A172 (cell line): ENCODE data around the gene CCBE1. TPM values are rescaled to one million over a fixed set of nuclear protein-coding genes. Genes with fewer than 3 reads are reported as not detected.
"Not testable (repeated sequence)": the region's sequence is repeated elsewhere in the genome, so short reads cannot be mapped to it uniquely, and the experiment has no call there.

Experiments used
- DNase-seq: peaks from one replicate; pipeline ENCODE4 v3.0.0-alpha.2; 2015; ENCODE audit warnings: low spot score
- total RNA-seq: library from RNA; depleted of rRNA; stranded (reverse); fragments of >200 nt; shearing (Covaris generic); gene quantifications from 2 replicates; pipeline ENCODE4 v1.2.3, GENCODE V29; 2014

CCBE1 gene
- total RNA-seq, 1 experiment from 2014 or later = 8.3 TPM

DNA sequence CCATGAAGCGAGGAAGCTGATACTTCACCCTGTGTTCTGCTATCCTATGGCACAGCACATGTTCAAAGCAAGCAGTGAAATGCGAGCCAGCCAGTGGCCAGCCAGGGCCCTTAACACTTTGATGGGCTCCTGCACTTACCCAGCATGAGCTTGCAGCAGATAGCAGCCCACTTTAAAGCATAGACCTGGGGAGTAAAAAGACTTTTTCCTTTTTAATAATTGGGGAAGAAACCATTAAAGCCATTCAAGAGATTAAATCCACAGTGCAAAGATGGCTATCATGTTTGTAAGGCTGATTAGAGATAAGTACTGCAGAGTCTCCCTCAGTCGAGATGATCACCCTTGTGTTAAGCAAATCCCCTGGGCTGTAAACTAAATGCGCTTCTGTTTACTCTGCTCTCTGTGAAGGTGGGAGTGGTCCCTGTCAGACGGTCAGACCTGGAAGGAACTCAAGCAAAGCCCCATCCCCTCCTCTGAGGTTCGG is 15.7 kb downstream of the CCBE1 start:
- DNase-seq = no peak

DNA sequence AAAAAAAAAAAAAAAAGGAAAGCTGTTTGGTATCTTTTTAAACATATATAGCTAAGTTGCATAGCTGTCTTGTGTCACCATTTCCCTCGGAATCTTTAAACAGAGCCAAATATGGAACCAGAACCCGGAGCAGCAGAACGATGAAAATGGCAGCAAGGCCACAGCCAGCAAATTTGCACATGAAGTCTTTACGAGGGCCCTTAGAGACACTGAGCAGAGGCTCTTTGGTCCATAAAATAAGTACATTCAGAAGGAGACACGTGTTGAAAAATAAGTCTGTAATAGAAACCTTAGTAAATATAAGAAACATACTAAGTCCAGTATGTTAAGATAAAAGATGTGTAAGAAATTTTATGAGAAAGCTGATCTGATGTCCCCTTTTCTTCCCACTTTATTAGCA is 16.2 kb downstream of the CCBE1 start:
- no peak for DNase-seq

DNA sequence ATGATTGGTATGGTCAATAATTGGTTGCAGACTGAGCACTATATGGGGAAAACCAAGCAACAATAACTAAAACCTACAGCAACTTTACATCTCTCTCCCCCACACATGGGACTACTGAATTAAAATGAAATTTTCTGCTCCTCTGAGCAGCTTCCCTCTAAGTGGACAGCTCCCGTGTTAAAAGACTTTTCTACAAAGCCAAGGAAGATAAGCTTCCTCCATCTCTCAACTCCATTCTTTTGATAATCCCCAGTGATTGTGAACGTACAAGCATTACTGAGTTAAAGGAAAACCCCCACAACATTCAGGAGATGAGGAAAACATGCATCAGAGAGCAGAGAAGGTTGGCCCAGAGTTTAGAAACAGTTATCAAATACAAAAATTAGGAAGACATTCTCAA is 21.9 kb downstream of the CCBE1 start:
- no peak for DNase-seq

DNA sequence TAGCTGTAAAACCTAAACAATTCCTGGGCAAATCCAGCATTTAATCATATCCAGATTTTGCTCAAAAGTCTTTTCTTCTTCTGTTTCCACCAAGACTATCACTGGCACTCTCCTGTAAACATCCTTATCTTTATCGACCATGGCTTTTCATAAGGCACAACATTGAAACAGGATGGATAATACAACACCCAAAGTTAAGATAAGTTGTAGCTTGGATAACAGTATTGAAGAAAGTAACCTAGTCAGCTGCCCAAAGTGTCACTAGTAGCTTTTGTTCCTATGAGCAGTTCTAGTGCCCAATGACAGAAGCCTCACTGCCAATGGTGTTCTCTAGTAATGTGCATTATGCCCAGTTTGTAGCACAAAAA is 22.3 kb downstream of the CCBE1 start:
- DNase-seq = no peak

DNA sequence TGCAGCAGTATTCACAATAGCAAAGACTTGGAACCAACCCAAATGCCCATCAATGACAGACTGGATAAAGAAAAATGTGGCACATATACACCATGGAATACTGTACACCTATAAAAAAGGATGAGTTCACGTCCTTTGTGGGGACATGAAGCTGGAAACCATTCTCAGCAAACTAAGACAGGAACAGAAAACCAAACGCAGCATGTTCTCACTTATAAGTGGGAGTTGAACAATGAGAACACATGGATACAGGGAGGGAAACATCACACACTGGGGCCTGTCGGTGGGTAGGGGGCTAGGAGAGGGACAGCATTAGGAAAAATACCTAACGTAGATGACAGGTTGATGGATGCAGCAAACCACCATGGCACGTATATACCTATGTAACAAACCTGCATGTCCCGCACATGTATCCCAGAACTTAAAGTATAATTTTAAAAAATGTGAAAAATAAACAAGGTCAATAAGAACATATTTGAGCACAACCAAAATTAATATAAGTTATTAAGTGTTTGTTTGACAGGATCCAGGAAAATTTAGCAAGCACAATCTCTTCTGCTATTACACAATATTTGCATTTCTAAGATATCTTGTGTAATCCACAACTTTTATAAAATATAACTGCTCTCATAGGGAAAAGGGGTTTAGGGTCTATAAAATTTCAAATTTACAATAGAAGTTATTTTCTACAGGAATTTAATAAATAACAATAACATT is 22.9 kb downstream of the CCBE1 start:
- DNase-seq = no peak

DNA sequence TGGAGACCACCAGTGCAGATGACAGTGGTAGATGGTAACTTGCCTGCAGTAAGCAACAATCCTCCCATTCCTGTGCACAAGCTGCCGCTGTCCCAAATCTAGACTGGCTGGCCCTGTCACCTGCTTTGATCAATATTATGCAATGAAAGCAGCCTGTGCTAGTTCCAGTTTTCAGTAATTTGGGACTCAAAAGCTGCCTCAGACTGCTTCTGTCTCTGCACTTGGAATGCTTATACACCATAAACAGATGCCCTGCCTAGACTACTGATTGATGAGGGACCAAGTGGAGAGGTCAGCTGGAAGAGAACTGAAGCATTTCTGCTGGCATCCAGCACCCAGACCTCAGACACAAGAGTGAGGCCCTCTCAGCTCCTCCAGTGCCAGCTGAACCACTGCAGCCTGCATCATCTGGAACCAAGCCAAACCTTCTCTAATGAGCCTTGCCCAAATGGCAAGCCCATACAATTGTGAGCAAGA is 24.9 kb downstream of the CCBE1 start:
- peak; percentile 23 for DNase-seq

DNA sequence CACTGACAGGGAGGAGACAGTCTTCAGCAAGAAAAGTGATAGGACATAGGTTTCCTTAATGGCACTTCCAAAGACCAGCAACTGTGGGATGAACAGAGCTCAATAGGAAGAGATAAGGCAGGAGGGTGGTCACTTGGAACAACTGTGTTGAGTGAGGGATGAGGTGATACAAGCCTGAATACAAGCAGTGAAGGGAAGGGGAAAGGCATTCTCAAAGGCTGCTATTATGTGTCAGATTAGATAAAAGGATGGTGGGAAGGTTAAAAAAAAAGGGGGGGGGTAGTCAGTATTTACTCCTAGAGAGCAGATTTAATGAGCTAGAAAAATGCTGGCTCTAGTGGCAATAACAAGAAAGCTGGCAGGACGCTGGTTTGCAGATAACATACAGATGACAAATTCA is 25.7 kb downstream of the CCBE1 start:
- DNase-seq = no peak

DNA sequence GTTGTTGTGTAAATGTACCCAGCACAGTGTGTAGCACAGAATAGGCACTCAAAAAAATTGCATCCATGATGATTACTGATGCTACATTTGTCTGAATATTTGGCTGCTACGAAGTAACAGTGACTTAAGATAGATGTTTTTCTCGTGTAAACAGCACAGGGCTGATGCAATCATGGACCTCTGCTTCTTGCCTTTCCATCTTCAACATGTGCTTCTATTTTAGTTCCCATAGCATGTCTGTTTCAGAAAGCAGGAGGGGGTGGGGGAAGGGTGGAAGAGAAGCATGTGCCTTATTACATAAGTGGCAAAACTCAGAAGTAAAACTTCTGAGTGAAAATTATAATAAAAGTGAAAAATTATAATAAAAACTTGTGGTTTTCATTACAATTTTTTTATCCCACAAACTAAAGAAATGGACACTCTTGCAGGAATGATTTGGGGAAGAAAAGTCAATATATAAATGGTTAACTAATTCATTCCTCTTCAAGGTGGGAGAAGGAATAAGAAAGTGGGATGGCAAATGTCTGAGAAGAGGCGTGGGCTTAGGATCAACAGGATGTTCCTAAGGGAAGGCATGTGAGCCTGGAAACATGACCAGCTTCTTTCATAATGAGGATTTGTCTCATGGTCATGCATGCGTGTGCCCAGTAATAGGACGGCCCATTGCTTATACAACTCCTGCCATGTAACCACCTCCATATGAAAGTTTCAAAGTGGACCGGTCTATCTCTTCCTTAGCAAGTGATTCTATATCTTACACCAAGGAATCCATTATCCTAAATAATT is 27.2 kb downstream of the CCBE1 start:
- DNase-seq = no peak

DNA sequence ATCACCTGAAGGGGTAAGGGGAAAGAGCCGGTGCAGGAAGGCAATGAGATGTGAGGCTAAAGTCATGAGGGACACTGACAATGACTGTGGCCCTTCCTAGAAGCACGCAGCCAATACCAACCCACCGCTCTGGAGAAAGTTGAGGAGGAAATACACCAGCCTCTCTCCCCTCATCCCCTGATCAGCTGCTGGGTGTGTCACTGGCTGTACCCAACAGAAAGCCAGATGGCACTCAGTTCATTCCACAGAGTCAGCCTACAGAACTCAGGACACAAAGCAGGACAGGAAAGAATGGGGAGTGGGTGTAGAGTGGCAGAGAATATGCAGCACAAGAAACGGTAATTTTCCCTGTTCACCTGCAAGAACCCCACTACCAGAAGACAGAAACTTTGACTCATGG is 29.7 kb downstream of the CCBE1 start:
- DNase-seq = no peak

DNA sequence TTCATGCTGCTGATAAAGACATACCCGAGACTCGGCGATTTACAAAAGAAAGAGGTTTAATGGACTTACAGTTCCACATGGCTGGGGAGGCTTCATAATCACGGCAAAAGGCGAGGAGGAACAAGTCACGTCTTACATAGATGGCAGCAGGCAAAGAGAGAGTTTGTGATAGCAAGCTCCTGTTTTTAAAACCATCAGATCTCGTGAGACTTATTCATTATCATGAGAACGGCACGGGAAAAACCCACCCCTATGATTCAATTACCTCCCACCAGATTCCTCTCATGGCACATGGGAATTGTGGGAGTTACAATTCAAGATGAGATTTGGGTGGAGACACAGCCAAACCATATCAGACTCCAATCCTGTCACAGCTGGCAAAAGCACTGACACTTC is 31.2 kb downstream of the CCBE1 start:
- DNase-seq = not testable (repeated sequence)

DNA sequence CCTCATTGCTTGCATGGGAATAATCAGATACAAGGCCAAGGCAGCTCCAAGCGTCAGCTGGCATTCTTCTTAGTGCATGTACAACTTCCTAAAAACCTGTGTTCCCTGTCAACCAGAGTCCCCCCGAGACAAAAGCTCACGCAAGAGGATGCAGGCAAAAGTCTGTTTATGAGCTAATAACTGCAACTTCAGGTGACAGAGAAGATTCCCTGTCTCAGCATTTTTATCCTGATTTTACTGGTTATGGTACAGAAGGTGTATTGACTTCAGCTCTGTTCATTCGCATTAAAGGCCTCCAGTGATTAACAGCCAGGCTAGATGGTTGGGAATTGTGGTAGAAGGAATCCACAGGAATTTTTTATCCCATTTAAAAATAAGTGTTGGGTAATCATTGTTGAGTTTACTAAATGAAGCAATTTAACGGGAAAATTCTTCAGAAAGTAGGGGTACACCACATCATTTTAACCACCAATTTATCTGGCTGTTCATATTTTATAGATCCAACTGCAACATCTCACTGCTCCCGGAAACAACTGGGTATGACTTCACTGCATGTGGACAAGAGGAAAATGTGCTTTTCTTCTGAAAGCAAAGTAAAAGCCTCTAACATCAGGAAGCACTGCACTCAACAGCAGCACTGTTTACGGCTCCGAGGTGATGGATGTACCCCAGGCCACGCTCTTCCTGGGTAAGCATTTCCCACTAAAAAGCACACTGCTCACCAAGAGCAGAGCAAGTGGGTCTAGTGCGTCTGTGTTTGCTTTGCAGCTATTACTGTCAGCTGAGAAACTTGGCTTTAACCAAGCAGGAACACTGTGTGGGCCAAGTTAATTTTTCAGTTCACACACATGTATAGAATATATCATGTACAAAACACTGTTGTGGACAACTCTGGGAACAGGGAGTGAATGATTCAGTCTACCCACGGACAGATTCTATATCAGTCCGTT is 31.9 kb downstream of the CCBE1 start:
- DNase-seq = no peak

DNA sequence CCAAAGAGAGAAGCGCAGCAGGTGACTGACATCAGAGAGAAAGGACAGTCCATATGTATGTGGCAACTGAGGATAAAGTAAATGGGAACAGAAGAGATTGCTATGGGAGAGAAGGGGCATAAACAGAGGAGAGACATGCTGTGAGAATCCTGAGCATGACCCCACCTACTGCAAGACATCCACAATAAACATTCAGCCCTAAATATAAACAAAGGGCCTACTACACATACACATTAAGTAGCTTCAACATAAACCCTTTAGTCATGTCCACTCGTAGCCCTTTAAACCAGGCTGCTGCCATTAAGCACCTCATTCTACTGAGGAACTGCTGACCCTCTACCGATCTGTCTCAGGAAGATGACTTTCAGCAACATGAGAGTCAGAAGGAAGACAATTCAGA is 32.9 kb downstream of the CCBE1 start:
- no peak for DNase-seq

DNA sequence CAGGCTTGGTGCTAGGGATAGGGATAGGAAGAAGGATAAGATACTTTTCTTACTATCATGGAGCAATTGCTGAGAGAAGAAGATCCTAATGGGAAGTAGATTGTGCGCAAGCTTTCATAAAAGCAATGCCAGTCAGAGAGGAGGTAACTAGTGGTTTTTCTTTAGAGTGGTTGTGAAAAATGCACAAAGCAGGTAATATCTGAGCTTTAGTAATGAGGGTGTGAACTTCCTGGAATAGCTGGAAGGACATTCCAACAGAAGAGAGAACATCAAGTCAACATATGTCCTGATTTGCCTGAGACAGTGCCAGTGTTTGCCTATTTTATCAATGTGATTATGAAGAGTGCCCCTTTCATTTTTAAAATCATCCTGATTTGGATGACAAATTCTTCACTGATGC is 34.1 kb downstream of the CCBE1 start:
- no peak for DNase-seq

DNA sequence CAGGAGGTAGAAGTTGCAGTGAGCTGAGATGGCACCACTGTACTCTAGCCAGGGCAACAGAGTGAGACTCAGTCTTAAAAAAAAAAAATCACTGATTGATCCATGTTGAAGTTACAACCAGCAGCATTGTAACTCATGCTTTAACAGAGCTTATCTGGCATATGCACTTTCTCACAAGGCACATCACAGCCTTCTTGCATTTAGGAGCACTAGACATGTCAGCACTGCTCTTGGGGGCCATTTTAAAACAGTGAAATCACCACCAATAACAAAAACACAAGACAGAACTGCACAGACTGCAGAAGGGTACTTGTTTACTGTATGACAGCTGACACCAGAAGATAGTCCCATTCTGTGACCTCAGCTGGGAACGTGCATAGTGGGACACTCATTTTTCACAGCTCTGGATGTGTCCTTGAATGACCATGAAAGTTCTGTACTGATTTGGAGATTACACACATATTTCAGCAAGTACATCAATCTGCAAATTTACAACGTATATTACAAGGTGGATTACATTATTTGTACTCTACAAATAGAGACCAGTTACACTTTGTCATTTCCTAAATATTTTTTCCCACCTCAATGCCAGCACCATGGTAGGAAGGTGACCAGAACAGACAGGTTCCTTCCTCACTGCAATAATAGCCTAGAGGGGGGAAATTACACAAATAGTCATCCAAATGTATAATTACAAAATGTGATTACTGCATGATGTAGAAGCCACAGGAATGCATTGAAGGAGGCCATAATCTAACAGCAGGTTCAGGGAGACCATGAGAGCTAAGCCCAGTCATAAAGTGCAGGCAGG is 35.1 kb downstream of the CCBE1 start:
- DNase-seq = no peak

DNA sequence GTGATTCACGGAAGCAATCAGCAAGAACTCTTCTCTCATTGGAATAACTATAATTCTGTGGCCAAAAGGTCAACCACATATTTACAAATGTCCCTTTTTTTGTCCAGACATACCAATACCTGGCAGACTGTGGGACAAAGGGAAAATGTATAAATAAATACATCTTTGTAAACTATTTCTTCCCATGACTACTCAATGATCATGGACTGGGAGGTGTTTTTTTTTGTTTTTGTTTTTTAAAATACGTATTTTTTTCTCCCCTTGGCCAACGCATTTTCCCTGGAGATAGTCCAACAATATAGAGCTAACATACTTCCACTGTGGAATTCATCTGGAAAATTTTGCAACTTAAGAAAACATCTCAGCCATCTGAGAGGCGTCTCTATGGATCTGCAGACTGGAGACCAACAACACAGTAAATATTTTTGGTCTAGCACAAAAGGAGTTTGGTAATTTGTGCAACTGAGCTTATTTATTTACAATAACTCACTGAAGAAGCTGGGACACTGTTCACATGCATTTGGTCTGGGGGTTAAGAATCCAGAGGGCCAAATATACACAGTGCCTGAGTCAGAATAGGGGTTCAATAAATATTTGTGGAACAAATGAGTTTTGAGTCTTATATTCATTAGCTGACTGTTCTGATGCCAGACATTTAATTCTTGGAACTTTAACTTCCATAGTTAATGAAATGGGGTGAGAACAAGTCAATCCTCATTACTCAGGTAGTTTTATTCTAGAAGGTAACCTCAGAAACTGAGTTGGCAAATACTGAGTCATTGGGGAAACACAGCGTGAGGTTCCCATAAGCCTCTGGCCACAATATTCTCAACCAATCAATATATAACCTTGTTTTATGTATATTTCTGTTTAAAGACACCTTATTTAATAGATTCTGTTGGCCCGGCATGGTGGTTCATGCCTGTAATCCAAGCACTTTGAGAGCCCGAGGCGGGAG is 36.2 kb downstream of the CCBE1 start:
- DNase-seq = no peak

DNA sequence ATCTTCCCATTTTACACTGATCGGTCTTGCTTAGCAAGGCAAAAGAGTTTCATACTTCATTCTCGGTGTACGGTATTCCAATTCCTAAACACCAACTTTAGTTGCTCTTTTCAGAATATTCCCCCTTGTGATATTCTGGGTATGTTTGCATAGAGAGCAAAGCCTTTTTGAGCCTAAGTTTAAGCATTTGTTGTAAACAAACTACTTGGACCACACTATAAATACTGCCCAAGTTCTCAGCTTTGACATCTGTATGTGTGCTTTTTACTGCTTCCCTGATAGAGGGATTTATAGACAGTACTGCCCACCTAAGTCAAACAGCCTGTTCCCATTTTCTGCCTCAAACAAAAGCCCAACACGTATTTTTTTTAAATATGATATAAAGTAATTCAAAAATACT is 36.9 kb downstream of the CCBE1 start:
- DNase-seq = no peak

DNA sequence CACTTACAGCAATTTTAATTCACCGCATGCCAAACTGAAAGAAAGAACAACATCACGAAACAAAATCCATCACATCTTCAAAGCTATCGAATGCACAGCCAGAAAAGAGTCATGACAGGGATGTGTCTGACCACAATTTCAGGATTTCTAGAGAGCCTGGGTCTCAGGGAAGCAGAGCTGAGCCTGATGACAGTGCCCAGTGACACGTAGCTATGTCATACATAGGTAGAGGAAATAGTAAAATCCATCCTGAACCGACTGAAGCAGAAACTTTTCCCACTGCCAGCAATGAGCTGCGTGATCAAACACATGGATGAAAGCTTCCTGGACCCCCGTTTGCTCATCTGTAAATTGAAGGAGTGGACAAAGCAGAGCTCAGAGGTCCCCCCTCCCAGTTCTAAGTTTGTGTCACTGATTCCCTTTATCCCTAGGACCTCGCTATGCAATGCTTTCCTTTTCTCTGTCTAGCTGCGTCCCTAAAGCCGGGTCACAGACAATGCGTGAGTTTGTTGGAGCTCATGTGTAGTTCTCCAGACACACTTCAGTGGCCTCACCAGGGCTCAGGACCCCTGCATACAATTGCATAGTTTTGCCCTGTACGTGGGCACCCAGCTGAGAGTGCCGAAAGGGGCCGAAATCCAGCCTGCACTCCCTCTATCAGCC is 37.6 kb downstream of the CCBE1 start:
- no peak for DNase-seq

DNA sequence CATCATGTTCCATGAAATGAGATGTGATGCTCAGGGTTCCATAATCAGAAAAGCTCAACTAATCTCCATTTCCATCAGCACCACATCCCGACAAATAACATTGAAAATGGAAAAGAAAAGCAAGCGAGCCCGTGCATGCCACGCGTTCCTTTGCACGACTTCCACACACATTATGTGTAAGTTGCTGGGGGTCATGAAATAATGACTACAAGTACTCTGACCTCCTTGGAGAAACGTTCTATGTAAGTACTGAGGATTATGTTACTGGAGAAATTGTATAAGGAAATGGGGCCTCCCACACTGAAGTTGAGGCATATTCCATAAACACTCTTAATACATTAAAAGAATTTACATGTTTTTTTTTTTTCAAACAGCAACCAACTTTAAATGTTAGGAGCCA is 38.3 kb downstream of the CCBE1 start:
- DNase-seq = no peak

DNA sequence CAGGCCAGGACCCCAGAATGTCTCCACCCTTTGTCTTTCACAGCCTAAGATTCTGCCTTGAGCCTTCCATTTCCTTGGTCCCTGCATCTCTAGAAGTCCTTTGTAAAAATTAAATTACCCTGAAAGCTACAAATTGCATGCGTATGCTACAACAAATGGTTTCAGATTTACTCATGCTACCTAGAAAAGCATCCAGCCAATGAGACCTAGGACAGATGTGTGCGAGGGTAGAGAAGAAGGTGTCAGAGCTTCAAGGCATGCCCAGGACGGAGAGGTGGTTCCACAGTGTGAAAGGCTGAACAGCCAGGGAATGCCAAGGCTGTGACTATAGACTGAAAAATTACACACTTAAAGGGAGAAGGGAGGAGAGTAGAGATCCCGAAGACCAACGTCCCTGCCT is 40.2 kb downstream of the CCBE1 start:
- DNase-seq = no peak
